Body of pancreas (tissue), 4 donors: Measurements from ENCODE around the gene ZW10. TPM values are rescaled to one million over a fixed set of nuclear protein-coding genes. Genes with fewer than 3 reads are reported as not detected.

Experiments used
- ATAC-seq: fragments of 150-250 bp; one replicate; pipeline ENCODE4 v1.9.1; 2016
- DNase-seq, 4 donors: peaks; one replicate each; pipeline ENCODE4 v3.0.0-alpha.2; 2019
- H3K27ac ChIP-seq, 4 donors: fragments of 200-600 bp; sonication (generic); 1 replicate in 3 of 4; 2 replicates in 1 of 4; pipeline versions ENCODE4 v1.5.1 to v1.6.1; 2016 to 2019; ENCODE audit warnings: mild to moderate bottlenecking in 1 of 4, mixed read lengths in 1 of 4, moderate library complexity in 1 of 4
- H3K27me3 ChIP-seq, 2 donors: fragments of 200-600 bp; sonication (generic); one replicate each; pipeline ENCODE4 v1.6.0; 2016; ENCODE audit warnings: mild to moderate bottlenecking in 1 of 2
- H3K36me3 ChIP-seq, 2 donors: fragments of 200-600 bp; sonication (generic); replicated peaks in 1 of 2; 2 replicates each; pipeline ENCODE4 v1.5.1; 2016; ENCODE audit warnings: low read depth in 2 of 2; ENCODE audit not compliant: insufficient read depth in 1 of 2
- H3K4me1 ChIP-seq: fragments of 200-600 bp; sonication (generic); one replicate; pipeline ENCODE4 v1.6.0; 2016
- H3K4me3 ChIP-seq, 2 donors: fragments of 200-600 bp; sonication (generic); 1 replicate in 1 of 2; 2 replicates in 1 of 2; pipeline ENCODE4 v1.5.1; 2016 to 2019
- H3K9me3 ChIP-seq, 3 donors: fragments of 200-600 bp; sonication (generic); 1 replicate in 2 of 3; 2 replicates in 1 of 3; pipeline ENCODE4 v1.5.1; 2016
- POLR2A ChIP-seq, 3 donors: fragments of 450-650 bp; IDR thresholded peaks; one replicate each; pipeline ENCODE4 v1.6.1; 2016; ENCODE audit warnings: antibody characterized with exemption in 3 of 3, mild to moderate bottlenecking in 2 of 3
- WGBS, 2 donors: methylation state at CpG; one replicate each; pipeline ENCODE4 v1.1.5; 2017; 5-methylcytosine and 5-hydroxymethylcytosine counted together
- intact Hi-C: fragments of 100-400 bp; cut with DNase I; formaldehyde crosslinking; loops from one replicate; pipeline ENCODE4 v1.15.1; 2023
- total RNA-seq, 2 donors: library from RNA; depleted of rRNA; stranded (reverse); fragments of >200 nt; gene quantifications; one replicate each; pipeline ENCODE4 v1.1.0, GENCODE V29; 2016
- TF ChIP-seq, protein P1 (sequence below), 7 experiments: fragments of 450-650 bp in 4 of 7; fragments of 200-600 bp in 3 of 7; sonication (generic) in 3 of 7; IDR thresholded peaks; one replicate each; pipeline ENCODE4 v1.5.1; 2016 to 2019; ENCODE audit warnings: antibody characterized with exemption in 7 of 7

Gene ZW10
- total RNA-seq, 2 donors from 2014 or later: 6.9 to 10.4 TPM

- Histone ChIP-seq H3K27ac (no peak overlapping the region), H3K9me3 (no peaks in the 10 kb centered on the region), H3K4me3 (no peak overlapping the region), H3K36me3 (no peaks in the 10 kb centered on the region), H3K27me3 (no peaks in the 10 kb centered on the region), H3K4me1 (no peaks in the 10 kb centered on the region)
- no peak for ATAC-seq
- peak in 1 of 4 donors; percentile 12 for DNase-seq
- intact Hi-C loops: no loop called here
- no peak for TF ChIP-seq POLR2A (IDR thresholded peaks at IDR 0.05)
- TF ChIP-seq, protein P1, sequence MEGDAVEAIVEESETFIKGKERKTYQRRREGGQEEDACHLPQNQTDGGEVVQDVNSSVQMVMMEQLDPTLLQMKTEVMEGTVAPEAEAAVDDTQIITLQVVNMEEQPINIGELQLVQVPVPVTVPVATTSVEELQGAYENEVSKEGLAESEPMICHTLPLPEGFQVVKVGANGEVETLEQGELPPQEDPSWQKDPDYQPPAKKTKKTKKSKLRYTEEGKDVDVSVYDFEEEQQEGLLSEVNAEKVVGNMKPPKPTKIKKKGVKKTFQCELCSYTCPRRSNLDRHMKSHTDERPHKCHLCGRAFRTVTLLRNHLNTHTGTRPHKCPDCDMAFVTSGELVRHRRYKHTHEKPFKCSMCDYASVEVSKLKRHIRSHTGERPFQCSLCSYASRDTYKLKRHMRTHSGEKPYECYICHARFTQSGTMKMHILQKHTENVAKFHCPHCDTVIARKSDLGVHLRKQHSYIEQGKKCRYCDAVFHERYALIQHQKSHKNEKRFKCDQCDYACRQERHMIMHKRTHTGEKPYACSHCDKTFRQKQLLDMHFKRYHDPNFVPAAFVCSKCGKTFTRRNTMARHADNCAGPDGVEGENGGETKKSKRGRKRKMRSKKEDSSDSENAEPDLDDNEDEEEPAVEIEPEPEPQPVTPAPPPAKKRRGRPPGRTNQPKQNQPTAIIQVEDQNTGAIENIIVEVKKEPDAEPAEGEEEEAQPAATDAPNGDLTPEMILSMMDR (IDR thresholded peaks at IDR 0.05): no peak
- 81 to 85% methylated on average over 11 to 15 of the region's 15 CpGs for WGBS, 2 donors
Observed at GRCh38 chr11:113690619-113691569, 82.6 kb downstream of the ZW10 start.

DNA sequence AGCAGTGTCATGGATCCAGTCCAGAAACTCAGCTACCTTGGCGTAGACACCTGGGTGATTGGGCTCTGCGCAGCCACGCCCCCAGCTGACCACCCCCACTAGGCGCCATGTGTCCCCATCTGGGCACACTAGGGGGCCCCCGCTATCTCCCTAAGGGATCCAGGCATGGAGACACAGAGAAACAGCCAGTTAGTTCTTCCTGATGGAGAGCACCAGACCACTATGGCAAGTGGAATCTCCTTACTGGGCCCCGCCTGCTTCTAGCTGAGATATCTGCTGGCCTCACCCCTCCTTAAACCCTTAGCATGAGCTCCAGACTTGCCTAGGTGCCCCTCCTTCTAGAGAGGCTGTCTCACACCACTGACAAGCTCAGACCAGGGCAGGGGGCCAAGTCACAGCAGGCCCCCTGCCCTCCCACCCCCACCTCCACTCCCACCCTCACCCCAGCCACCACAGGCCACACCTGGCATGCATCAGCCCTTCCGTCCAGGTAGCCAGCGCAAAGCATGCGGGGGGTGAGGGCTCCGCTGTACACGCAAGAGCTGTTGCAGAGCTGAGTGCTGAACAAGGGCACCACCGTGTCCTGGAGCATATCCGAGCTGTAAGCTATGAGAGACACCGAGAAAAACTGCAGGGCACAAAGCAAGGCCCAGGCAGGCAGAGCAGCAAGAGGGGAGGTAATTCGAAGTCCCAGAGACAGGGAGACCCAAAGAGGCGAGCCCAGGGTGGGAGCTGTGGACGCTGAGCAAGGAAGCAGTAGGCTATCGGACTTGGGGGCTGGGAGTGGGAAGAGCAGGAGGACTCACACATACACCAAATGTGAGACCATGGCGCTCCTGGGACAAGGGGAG, 83.5 kb downstream of the ZW10 start:
- no peaks in the 10 kb centered on the region for H3K4me1 ChIP-seq
- H3K27ac ChIP-seq: no peak overlapping the region
- no peaks in the 10 kb centered on the region for H3K9me3 ChIP-seq
- H3K4me3 ChIP-seq: no peak overlapping the region
- WGBS, 2 donors: 92 to 97% methylated on average over 15 to 16 of the region's 19 CpGs
- no peak for ATAC-seq
- H3K36me3 ChIP-seq: no peaks in the 10 kb centered on the region
- no peaks in the 10 kb centered on the region for H3K27me3 ChIP-seq
- no peak for DNase-seq
- intact Hi-C loops: no loop called here
- TF ChIP-seq, protein P1 (IDR thresholded peaks at IDR 0.05): no peak
- TF ChIP-seq POLR2A (IDR thresholded peaks at IDR 0.05): no peak

GRCh38 chr11:113685654-113686359, 87.7 kb downstream of the ZW10 start:
- Histone ChIP-seq H3K27me3 (no peaks in the 10 kb centered on the region), H3K4me3 (no peak overlapping the region), H3K9me3 (no peaks in the 10 kb centered on the region), H3K36me3 (no peaks in the 10 kb centered on the region), H3K27ac (no peak overlapping the region), H3K4me1 (no peaks in the 10 kb centered on the region)
- 44 to 64% methylated on average over 1 to 2 of the region's 2 CpGs for WGBS, 2 donors
- DNase-seq (no peak), ATAC-seq (no peak)
- intact Hi-C loops: no loop called here
- TF ChIP-seq, protein P1 (IDR thresholded peaks at IDR 0.05): no peak
- TF ChIP-seq POLR2A (IDR thresholded peaks at IDR 0.05): no peak

DNA sequence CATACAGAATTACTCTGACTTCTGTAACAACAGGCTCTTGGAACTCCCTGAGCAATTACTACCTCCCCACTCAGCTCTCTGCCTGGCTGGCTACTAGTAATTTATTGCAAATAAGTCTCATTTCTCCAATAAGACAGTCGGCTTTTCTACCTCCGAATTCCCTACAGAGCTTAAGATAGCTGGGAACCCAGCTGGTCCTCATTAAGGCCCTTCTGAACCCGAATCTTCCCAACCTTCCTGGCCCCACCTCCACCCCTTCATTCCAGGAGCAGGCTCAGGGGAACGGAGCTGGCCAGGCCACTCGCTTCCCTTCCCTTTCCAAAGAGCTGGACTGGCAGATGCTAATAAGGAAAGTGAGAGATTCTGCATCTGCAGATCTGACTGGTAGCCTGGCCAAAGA, 89.0 kb downstream of the ZW10 start:
- DNase-seq (no peak), ATAC-seq (no peak)
- H3K4me1 ChIP-seq: no peaks in the 10 kb centered on the region
- no peak overlapping the region for H3K27ac ChIP-seq
- intact Hi-C loops: no loop called here
- H3K4me3 ChIP-seq: no peak overlapping the region
- TF ChIP-seq, protein P1 (IDR thresholded peaks at IDR 0.05): no peak
- no peak for TF ChIP-seq POLR2A (IDR thresholded peaks at IDR 0.05)
- H3K9me3 ChIP-seq: no peaks in the 10 kb centered on the region
- H3K36me3 ChIP-seq: no peaks in the 10 kb centered on the region
- no peaks in the 10 kb centered on the region for H3K27me3 ChIP-seq
- WGBS, 2 donors: 45 to 57% methylated on average over 5 of the region's 5 CpGs
